GM04503 (cell line): ENCODE measurements around the gene RHOB.
"Not testable (repeated sequence)": the region's sequence is repeated elsewhere in the genome, so short reads cannot be mapped to it uniquely, and the experiment has no call there.

Experiments
- DNase-seq: peaks from one replicate; pipeline ENCODE4 v3.0.0-alpha.2; 2012; ENCODE audit warnings: low read depth

The RHOB gene

GRCh38 chr2:20446917-20447436 lies at the start of gene RHOB:
TSS of gene RHOB (plus strand) at chr2:20447074. CDS start at chr2:20447466, 392 bp downstream.
- peak; percentile 88 for DNase-seq

DNA sequence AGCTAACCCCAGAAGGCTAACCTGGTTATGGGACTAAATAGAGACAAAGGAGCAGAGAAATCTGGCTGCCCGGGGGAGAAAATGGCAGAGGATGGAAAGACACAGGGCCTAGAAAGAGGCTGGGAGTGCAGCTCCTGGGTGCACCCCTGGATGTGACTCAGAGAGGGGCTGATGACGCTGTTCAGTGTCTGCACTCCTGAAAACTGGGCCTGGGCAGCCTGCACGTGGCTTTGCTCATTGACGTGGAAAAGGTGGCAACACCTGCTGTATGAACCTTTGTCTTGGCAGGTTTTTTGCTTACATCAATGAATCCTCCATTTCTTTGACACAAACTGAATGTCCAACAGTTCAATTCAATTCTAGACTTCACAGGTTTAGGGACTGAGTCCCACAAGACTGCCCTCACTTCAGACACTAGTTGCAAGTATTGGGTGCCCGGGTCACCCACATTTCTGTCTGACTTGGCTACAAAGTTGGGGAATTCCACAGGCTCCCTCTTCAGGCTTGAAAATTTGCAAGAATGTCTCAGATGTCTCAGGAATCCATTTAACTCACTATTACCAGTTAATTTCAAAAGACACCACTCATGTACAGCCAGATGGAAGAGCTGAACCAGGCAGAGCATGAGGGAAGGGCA lies 48.9 kb upstream of the RHOB start:
- no peak for DNase-seq

- DNase-seq: no peak
Measured at GRCh38 chr2:20398956-20399567, 47.8 kb upstream of the RHOB start.

GRCh38 chr2:20400306-20400705 lies 46.6 kb upstream of the RHOB start:
- no peak for DNase-seq

DNA sequence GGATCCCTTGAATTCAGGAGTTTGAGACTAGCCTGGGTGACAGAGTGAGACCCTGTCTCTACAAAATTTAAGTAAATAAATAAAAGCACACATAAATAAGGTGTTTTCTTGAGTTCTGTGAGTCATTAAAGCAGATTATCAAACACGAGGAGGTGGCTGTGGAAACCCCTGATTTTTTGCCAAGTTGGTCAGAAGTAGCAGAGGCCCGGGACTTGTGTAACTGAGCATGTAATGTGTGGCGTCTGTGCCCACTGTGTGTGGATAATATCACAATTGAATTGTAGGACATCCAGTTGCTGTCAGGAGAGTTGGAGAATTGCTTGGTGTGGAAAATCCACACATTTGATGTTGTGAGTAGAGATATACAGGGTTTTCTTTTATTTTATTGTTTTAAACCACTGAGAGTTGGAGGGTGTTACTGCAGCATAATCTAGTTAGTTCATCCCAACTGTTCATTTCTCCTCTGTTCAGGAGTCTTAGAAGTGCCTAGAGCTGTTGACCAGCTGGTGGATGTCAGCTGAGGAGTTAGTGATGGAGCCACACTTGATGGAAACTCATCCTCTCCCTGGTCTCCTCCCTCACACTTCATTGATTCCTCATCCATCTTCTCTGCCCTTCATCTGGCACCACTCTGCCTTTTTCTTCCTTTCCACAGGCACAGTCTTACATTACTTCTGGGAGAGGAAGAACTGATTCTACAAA lies 45.9 kb upstream of the RHOB start:
- no peak for DNase-seq

- no peak for DNase-seq
Measured at GRCh38 chr2:20401489-20401835, 45.4 kb upstream of the RHOB start.

DNA sequence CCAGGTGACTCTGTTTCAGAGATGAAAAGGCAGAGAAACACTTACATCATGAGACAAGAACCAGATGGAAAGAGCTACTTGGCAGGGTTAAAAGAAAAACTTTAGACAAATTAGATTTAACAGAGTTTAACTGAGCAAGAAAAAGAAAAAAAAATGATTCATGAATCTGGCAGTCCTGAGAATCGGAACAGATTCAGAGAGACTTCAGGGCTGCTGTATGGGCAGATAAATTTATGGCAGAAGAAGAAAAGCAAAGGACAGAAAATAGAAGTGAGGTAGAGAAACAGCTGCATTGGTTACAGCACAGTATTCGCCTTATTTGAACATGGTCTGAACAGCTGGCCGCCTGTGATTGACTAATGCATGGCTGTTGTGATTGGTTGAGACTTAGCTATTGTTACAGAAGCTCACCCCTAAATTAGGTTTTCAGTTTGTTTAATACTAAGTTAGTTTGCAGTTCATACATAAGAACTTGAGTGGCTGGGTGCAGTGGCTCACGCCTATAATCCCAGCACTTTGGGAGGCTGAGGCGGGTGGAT lies 43.0 kb upstream of the RHOB start:
- DNase-seq: no peak

DNA sequence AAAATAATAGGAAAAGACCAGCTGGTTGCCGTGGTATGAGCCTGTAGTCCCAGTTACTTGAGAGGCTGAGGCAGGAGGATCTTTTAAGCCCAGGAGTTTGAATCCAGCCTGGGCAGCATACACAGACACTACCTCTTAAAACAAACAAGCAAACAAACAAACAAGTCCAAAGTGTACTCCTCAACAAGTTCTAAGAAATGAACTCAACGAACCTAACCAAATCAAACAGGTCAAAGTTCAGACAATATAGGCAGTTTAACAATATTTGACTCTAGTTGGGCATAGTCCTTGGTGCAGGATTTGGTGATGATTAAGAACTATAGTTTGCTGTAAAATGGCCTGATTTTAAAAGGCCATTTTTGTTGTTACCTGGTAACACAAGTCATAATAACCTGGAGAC lies 41.9 kb upstream of the RHOB start:
- DNase-seq: no peak

- DNase-seq: no peak
Measured at GRCh38 chr2:20409039-20409438, 37.8 kb upstream of the RHOB start.

DNA sequence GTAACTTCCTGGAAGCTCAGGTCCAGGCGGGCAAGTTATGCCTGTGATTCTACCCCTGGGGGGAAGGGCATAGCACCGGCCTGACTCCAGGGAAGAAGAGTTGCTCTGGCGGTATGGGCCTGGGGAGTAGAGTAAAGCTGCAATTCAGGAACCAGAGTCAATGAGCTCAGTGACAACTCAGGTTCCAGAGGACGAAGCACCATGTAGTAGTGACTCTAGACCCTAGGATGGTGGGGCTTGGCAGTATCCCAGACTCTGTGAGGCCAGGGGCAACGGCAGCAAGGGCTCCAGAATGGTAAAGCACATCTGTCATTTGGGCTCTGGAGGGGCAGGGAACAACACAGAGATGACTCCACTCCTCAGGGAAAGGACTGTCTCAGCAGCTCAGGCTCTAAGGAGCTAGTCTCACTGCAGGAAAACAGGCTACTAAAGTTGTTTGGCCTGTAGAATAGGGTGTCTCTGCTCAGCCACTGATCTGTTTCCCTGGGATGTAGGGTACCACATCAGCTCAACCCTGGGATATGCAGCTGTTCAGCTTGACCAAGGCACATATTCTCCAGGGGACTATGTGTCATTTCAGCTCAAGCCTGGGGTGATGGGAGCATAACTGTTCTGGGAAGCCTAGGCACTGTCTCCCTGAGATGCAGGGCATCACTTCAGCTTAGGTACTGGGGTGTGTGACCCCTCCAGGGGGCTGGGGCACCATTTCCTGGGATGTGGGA lies 36.2 kb upstream of the RHOB start:
- DNase-seq: no peak

- DNase-seq: no peak
Measured at GRCh38 chr2:20411361-20411894, 35.4 kb upstream of the RHOB start.

GRCh38 chr2:20414806-20415205 lies 32.1 kb upstream of the RHOB start:
- no peak for DNase-seq

DNA sequence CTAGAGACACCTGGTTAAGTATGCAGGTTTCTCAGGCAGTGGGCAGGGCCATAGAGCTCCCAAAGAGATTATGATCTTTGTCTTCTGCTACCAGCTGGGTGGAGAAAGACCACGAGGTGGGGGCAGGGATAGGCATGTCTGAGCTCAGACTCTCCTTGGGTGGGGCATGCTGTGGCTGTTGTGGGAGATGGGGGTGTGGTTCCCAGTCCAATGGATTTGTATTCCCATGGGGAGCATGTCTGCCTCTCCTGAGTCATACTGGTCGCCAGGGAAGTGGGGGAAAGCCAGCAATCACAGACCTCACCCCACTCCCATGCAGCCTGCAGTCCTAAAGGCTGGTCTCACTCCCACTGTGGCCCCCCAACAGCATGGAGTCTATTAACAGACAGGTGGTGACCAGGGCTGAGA lies 31.4 kb upstream of the RHOB start:
- DNase-seq: no peak

DNA sequence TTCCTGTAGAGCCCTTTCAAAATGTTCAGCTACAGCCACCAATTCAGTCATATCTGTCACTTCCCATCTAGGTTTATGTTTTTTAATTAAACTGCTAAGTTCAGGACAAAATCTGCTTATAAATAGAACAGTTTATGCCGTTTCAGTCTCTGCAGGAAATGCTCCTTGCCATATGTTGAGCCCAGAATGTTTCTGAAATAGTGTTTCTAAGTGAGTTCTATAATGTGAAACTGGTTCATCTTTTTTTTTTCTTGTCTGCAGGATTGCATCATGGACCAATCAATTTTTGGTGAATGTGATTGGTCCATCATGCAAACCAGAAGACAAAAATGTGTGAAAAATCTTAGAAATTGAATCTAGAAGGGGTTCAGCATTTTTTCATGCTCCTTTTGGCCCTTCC lies 30.2 kb upstream of the RHOB start:
- no peak for DNase-seq

DNA sequence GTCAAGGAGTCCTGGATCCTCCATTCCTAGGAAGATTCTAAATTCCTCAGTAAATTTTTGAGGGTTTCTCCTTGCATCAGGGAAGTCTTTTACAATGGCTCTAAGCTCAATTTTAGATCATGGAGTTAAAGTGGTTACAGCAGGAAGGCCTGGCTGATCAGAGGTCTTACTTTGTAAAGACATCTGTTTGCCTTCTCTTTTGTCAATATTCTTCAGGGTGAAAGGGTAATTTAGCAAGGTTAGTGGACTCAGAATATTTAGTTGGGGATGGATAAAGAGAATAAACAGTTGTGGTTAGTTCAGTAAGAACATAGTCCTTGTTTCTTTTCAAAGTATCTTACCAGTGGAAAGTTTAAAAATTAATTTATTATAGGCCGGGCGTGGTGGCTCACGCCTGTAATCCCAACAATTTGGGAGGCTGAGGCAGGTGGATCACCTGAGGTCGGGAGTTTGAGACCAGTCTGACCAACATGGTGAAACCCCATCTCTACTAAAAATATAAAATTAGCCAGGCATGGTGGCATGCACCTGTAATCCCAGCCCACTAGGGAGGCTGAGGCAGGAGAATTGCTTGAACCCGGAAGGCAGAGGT lies 29.5 kb upstream of the RHOB start:
- DNase-seq: not testable (repeated sequence)

GRCh38 chr2:20418519-20418918 lies 28.4 kb upstream of the RHOB start:
- no peak for DNase-seq

DNA sequence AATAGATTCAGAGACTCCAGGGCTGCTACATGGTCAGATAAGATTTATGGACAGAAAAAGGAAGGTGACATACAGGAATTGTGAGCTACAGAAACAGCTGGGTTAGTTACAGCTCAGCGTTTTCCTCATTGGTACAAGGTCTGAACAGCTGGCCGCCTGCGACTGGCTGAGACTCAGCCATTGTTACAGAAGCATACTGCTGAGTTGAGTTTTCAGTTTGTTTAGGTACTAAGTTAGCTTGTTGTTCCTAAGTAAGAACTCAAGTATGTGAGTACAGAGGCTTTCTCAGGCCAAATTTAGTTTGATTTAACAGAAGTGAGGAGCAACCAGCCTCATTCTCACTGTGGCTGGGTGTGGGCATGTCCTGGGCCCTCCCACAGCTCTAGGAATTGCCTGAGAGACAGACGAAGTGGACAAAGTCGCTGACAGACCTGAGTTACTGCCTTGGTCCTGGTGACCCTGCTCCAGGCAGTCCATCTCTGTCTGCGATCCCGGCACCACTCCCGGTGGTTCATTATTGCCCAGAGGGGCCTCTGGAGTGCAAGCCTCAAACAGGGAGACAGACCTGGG lies 27.8 kb upstream of the RHOB start:
- no peak for DNase-seq

DNA sequence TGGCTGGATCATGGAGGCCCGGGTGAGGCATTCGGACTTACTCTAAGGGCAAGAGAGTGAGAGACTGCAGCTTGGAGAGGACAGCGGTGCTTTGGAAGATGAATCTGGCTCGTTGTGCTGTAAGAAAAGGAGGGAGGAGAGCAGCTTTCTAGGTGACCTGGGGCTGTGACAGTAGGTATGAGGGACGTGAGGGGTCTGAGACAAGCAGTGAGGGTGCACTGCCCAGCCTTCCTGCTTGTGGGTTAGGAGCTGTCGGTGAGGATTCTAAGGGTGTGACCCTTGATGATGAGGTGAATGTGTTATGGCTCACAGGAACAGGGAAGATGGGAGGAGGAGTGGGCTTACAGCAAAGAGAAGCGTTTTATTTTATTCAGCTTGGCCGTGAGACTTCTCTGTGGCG lies 27.1 kb upstream of the RHOB start:
- DNase-seq: no peak

DNA sequence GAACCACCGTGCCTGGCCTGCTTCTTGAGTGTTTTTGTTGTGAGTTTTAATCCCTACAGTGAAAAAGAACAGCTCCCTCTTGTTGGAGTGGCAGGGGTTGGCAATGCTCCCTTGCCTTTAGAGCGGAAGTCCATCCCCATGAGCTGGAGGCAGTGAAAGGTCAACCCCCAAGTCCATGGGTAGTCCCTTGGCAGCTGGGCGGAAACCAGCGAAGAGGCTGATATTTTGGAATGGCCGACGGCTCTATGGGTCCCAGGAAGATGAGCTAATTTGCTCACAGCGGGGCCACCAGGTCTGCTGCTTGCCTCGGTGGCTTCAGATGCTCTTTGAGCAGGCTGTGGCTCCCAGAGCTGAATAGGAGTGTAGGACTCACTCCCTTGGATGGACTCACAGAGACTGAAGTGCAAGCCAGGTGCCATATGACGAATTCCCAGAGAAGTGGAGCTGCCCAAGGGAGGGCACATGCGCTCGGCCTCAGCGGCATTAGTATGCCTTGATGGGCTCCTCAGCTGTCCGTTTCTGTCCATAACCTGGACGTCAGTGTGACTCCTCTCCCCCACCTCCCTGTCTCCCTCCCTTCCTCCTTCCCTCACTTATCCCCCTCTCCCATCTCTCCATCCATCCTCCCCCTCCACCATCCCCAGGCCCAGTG lies 25.4 kb upstream of the RHOB start:
- no peak for DNase-seq

- DNase-seq: peak; percentile 90
Measured at GRCh38 chr2:20421988-20422370, 24.9 kb upstream of the RHOB start.
